Stomach (tissue), 4 donors: Measurements from ENCODE around the gene C17orf107.

Source experiments
- POLR2AphosphoS5 ChIP-seq, 3 donors: sonication (generic); formaldehyde crosslinking; IDR thresholded peaks; one replicate each; pipeline ENCODE4 v1.6.1; 2016; ENCODE audit warnings: antibody characterized with exemption in 3 of 3
- TF ChIP-seq, protein P1 (sequence below), 7 experiments: fragments of 450-650 bp in 4 of 7; fragments of 200-600 bp in 3 of 7; sonication (generic) in 3 of 7; IDR thresholded peaks; one replicate each; pipeline ENCODE4 v1.5.1; 2016 to 2019; ENCODE audit warnings: antibody characterized with exemption in 7 of 7, control low read depth in 2 of 7, mild to moderate bottlenecking in 1 of 7

DNA sequence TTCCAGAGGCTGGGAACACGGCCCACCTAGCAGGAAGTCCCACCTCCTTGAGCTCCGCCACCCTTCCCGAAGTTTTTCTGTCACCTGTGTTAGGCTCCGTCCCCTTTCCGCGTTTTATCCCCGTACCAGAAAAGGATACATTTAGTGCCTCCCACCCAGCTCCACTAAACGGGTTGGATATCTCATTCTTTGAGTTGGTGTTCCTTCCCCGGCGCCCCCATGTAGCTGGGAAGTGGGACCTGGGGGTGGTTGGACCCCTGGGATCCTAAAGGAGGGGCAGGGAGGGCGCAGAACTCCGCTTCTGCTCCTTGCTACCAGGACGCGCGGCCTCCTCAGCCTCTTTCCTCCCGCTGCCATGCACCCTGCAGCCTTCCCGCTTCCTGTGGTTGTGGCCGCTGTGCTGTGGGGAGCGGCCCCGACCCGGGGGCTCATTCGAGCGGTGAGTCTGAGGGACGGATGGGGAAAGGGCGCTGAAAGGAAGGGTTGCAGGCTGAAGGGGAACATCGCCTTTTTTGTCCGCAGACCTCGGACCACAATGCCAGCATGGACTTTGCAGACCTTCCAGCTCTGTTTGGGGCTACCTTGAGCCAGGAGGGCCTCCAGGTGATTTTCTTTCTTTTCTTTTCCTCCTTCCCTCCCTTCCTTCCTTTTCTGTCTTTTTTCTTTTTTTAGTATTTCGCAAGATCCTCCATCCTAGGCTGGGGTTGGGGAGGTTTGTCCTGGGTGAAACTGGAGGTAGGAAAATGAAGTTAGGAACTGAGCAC lies 41.4 kb downstream of the C17orf107 start:
- no peak for TF ChIP-seq POLR2AphosphoS5 (IDR thresholded peaks at IDR 0.05)
- TF ChIP-seq, protein P1, sequence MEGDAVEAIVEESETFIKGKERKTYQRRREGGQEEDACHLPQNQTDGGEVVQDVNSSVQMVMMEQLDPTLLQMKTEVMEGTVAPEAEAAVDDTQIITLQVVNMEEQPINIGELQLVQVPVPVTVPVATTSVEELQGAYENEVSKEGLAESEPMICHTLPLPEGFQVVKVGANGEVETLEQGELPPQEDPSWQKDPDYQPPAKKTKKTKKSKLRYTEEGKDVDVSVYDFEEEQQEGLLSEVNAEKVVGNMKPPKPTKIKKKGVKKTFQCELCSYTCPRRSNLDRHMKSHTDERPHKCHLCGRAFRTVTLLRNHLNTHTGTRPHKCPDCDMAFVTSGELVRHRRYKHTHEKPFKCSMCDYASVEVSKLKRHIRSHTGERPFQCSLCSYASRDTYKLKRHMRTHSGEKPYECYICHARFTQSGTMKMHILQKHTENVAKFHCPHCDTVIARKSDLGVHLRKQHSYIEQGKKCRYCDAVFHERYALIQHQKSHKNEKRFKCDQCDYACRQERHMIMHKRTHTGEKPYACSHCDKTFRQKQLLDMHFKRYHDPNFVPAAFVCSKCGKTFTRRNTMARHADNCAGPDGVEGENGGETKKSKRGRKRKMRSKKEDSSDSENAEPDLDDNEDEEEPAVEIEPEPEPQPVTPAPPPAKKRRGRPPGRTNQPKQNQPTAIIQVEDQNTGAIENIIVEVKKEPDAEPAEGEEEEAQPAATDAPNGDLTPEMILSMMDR (IDR thresholded peaks at IDR 0.05): no peak
